Cardiac fibroblast (primary cell): ENCODE data around the gene GSAP.

Source experiments
- DNase-seq, 2 donors: peaks; one replicate each; pipeline versions ENCODE4 v3.0.0 to v3.0.0-alpha.2; 2010; ENCODE audit warnings: low read depth in 2 of 2
- H3K4me3 ChIP-seq, 2 donors: replicated peaks in 1 of 2; 1 replicate in 1 of 2; 2 replicates in 1 of 2; pipeline ENCODE4 v1.5.1; 2011; ENCODE audit warnings: low read depth in 2 of 2, low read length in 2 of 2, mild to moderate bottlenecking in 2 of 2, moderate library complexity in 1 of 2
- CTCF ChIP-seq: IDR thresholded peaks from one replicate; pipeline ENCODE4 v1.5.1; 2011; ENCODE audit warnings: low read depth, mild to moderate bottlenecking, low read length, inconsistent platforms

GSAP gene

GRCh38 chr7:77460057-77460486 is 43.9 kb upstream of the GSAP start:
- H3K4me3 ChIP-seq, result no peak overlapping the region
- TF ChIP-seq CTCF, result peak; percentile 9
- DNase-seq, result no peak

- no peak for DNase-seq
- H3K4me3 ChIP-seq, result no peak overlapping the region
- TF ChIP-seq CTCF, result no peak
These were observed 43.2 kb upstream of the GSAP start for GRCh38 chr7:77459311-77459726.

- peak in 1 of 2 donors; percentile 46 for DNase-seq
- no peak overlapping the region for H3K4me3 ChIP-seq
- TF ChIP-seq CTCF, result no peak
These were observed 42.6 kb upstream of the GSAP start for GRCh38 chr7:77458786-77459185.

GRCh38 chr7:77457779-77458178 is 41.6 kb upstream of the GSAP start:
- no peak for TF ChIP-seq CTCF
- H3K4me3 ChIP-seq, result no peak overlapping the region
- no peak for DNase-seq

- TF ChIP-seq CTCF, result no peak
- H3K4me3 ChIP-seq, result no peak overlapping the region
- peak; percentile 42 to 47 for DNase-seq
These were observed 40.5 kb upstream of the GSAP start for GRCh38 chr7:77456696-77457095.

GRCh38 chr7:77455321-77455720 is 39.2 kb upstream of the GSAP start:
- no peak for TF ChIP-seq CTCF
- peak; percentile 80 to 98 for DNase-seq

DNA sequence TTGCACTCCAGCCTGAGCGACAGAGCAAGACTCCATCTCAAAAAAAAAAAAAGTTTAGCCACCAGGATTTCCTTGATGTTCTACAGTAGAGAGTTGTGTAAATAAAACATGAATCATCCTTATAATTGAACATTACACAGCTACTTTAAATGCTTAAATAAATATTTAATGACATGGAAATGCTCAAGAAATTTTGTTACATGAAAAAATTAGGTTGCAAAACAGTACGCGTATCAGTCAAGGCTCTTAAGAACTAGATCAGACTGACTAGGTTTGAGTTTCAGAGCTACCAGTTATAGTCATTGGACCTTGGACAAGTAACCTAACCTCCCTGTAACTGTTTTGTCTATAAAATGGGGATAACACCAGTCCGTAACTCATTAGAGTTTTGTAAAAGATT is 38.7 kb upstream of the GSAP start:
- H3K4me3 ChIP-seq, result no peak overlapping the region
- peak in 1 of 2 donors; percentile 67 for DNase-seq
- TF ChIP-seq CTCF, result no peak

More at GRCh38 chr7:77455321-77455720, 39.2 kb upstream of the GSAP start:
- no peak overlapping the region for H3K4me3 ChIP-seq
